AG08396 (cell line): Measurements from ENCODE around the gene THBS2.
A peak's percentile ranks its signal among the peaks of the same experiment; 100 is the strongest.
"Not testable (repeated sequence)": the region's sequence is repeated elsewhere in the genome, so short reads cannot be mapped to it uniquely, and the experiment has no call there.

Experiments
- DNase-seq: peaks from one replicate; pipeline ENCODE4 v3.0.0; 2012; ENCODE audit warnings: low spot score, mixed read lengths

Gene THBS2

DNA sequence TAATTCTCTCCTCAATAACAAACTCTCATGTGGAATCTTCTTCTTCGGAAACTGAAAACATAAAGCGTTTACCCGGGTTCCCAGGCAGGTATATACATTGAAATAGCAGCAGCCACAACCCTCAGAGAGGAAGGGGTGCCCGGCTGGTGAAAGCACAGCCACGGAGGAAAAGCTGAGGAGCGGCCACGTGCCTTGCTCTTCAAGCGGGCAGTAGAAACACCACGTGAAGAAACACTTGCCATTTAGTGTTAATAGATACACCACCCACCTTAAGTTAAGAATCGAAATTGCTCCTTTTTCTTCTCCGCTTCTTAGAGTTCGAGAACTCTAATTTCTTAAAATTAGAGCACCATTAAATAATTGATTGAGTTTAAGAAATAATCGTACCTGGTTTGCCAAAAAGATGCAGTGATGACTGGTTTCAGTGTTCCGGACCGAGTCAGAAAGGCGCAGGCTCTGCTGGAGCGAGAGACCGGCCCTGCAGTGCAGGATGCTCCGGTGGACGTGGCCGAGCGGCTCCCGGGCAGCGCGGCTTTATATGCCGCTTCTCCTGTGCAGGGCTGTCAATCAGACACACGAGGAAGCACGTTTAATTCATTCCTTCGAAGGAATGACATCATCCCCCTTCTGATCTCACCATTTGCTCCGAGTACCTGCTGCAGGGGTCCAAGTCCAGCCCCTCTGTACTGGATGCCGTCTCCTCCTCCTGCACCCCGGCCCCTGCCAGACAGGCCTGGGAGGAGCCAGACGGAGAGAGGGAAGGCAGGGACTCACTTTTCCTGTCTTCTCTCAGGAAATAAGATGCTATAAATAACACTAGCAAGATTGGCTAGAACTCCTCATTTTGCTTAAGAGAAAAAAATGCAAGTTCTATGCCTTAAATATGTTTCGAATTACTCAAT lies at the start of gene THBS2:
Gene THBS2 (minus strand): TSS at position 510 of the 902 bp plus-strand sequence. CDS start 3,062 bp downstream, outside the sequence.
- DNase-seq = peak; percentile 71

- no peak for DNase-seq
These were observed 49.1 kb upstream of the THBS2 start for GRCh38 chr6:169302716-169303115.

GRCh38 chr6:169302255-169302654 lies 48.6 kb upstream of the THBS2 start:
- DNase-seq = no peak

- DNase-seq = no peak
These were observed 47.3 kb upstream of the THBS2 start for GRCh38 chr6:169300916-169301315.

GRCh38 chr6:169298626-169299025 lies 45.0 kb upstream of the THBS2 start:
- not testable (repeated sequence) for DNase-seq

DNA sequence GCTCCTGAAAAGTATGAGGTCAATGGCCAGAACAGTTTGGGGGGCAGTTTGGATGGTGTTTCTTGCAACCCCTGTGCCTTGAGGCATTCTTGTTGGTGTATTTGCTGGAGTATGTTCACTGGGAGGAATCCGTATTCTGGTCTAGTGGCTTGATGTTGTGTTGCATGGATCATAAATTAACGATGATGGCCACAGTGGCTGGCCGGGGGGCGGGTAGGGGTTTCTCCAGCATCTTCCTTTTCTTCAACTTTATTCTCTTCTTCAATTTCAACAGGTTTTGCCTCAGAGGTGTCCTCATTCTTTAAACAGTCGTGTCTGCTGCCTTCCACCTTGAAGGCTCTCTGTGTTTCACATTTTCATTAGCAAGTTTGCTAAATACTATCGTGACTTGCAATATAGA lies 43.0 kb upstream of the THBS2 start:
- DNase-seq = no peak

DNA sequence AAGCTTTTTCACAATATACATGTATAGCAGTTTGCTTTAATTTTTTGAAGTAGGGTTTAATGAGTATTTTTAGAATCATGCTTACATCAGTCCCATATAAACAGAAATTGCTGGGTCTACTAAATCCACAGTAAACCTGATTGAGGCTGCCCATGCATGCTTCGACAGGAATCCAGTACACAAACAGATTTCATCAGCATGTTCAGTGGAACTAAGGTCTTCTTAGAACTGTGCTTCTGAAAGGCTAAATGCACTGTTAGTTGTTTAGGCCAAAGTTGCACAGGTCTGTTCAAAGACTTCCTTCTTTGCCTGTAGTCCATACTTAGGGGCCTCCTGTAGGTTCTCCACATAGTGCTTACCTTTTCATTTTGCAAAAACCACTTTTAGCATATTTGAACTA lies 42.5 kb upstream of the THBS2 start:
- no peak for DNase-seq

DNA sequence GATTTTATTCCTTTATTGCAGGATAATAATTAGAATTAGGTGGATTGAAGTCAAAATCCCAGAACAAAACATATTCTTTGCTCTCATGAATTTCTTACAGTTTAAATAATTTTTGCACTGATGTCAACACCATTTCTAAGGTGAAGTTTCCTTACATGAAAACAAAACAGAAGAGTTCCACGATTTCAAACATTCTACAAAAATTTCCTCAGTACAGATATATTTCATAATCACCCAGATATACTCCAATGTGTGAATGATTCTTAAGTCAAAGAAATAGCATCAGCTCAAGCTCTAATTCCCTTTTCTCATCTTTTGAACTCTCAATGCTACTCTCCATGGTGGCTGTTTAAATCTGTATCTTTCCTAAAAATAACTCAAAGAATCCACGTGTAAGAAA lies 39.5 kb upstream of the THBS2 start:
- DNase-seq = no peak

GRCh38 chr6:169292338-169293124 lies 38.9 kb upstream of the THBS2 start:
- peak; percentile 64 for DNase-seq

- no peak for DNase-seq
These were observed 38.1 kb upstream of the THBS2 start for GRCh38 chr6:169291646-169292337.

DNA sequence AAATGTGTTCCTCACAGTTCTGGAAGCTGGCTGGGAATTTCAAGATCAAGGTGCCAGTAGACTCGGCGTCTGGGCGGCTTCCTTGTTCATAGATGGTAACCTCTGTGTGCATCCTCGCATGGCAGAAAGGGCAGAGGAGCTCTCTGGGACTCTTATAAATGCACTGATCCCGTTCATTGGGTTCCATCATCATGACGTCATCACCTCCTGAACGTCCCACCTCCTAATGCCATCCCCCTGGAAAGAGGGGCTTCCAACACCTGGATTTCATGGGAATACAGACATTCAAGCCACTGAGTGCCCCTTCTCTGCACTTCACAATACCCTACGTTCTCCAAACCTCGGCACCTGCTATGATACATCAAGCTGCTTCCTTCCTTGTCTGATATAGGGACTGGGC lies 37.5 kb upstream of the THBS2 start:
- no peak for DNase-seq

DNA sequence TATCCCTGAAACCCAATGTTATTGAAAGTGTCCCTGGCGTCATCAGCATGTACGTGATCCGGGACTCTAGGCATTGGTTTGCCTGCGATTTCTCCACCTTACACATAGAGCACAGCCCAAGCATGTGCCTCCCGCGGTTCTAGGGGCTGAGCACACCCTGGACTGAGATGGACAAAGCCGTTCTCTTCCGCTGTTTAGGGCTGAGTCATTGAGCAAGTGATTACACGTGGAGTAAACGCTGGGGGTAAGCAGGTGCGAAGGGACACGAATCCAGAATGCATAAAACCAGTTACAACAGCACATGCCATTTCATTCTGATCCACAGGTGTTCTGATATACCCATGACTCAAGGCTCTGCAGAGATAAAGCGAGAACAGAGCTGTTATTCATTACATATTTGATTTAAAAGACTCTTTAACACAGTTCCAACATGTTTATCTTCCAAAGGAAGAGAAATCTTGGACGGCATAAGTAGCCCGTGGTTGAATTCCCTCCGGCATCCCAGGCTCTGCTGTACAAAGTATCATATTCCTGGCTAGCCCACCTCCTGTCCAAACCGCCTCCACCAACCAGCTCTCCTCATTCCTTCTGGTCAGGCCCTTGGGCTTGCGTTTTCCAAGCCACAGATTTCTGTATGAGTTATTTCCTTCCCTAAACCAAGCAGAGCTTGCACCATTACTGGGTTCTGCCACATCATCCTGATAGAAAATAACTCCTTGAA lies 36.1 kb upstream of the THBS2 start:
- DNase-seq = no peak

- DNase-seq = no peak
These were observed 35.6 kb upstream of the THBS2 start for GRCh38 chr6:169289257-169289618.

- DNase-seq = no peak
These were observed 34.9 kb upstream of the THBS2 start for GRCh38 chr6:169288591-169288990.

- DNase-seq = no peak
These were observed 34.0 kb upstream of the THBS2 start for GRCh38 chr6:169287675-169288074.

DNA sequence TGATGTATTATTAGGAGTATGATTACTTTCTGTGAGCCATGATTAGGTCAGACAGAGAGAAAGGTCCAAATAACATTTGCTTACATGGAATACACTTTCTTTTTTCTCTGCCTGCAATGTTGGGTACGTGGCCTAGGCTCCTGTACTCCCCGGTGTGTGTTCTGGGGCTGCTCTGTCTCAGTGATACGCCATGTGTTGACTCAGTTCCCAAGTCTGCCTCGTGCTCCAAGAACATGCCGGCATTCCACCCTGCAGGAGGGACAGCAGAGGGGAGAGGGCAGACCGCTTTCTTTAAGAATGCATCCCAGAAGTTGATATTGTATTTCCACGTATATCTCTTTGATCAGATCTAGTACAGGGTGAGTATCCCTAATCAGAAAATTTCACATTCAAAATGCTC lies 33.3 kb upstream of the THBS2 start:
- no peak for DNase-seq

- DNase-seq = no peak
These were observed 31.5 kb upstream of the THBS2 start for GRCh38 chr6:169285165-169285564.

DNA sequence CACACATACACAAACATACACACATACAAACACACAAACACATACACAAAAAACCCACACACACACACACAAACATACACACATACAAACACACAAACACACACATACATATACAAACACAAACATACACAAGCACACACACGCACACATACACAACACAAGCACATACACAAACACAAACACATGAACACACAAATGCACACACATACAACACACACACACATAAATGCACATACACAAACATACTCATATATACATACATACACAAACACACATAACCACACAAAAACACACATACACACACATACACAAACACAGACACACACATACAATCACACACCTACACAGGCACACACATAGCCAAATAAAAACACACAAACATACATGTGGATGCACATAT lies 30.3 kb upstream of the THBS2 start:
- no peak for DNase-seq

DNA sequence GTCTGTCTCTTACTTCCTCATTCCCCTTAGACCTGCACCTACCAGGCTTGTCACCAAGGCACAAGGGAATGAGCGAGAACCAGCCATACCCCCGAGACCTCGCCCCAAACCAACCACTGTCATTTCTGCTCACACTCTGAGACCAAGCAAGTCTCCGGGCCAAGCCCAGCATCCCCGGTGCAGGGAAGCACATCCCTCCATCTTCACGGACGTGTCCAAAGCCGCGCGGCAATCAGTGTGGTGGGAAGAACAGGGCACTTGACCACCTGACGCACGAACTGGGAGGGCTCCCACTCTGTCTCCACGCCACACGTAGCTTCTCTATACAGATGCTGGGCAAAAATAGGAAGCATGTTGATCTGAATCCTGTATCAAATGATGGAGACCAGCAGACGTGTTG lies 28.4 kb upstream of the THBS2 start:
- no peak for DNase-seq

DNA sequence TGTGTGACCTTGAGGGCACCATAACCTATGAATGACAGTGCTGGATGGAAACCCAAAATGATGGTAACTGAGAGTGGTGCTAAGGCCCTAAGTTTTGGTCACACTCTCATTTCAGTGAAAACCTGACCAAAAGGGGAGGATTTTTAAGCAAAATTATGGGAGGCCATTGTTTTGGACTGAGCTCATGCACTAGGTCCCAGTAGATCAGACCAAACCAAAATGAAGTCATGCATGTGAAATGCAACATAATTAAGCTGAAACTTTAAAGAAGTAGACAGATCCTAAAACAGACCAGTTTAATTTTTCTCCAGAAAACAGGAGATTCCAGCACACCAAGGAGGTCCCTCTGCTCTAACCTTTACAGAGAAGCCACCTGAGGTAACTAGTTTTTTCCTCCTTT lies 24.0 kb upstream of the THBS2 start:
- no peak for DNase-seq

DNA sequence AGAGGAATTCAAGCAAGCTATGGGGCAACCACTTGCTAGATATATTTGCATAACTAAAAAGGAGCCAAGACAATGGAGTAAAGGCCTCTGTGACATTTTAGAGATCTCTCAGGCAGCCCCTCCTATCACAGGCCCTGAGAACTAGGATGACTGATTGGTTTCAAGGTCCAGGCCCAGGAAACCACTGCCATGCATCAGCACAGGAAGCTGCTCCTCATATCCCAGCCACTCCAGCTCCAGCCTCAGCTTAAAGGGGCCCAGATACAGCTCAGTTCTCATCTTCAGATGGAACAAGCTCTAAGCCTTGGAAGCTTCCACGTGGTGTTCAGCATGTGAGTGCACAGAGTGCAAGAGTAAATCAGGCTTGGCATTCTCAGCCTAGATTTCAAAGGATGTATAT lies 21.1 kb upstream of the THBS2 start:
- DNase-seq = no peak

GRCh38 chr6:169273511-169273910 lies 19.9 kb upstream of the THBS2 start:
- DNase-seq = no peak
